GM19025 (cell line): ENCODE results near the gene SECISBP2.

Source experiments
- ATAC-seq: cut with Tn5 transposase; IDR thresholded peaks from one replicate; pipeline ENCODE4 v1.9.1; 2021; ENCODE audit warnings: mild to moderate bottlenecking, low read depth, moderate library complexity; ENCODE audit not compliant: unreplicated experiment

Gene SECISBP2

GRCh38 chr9:89345476-89345875, 27.2 kb downstream of the SECISBP2 start:
- no peak for ATAC-seq

GRCh38 chr9:89346696-89347095, 28.4 kb downstream of the SECISBP2 start:
- ATAC-seq, result no peak

GRCh38 chr9:89347651-89348050, 29.4 kb downstream of the SECISBP2 start:
- no peak for ATAC-seq

GRCh38 chr9:89349607-89350006, 31.3 kb downstream of the SECISBP2 start:
- ATAC-seq, result no peak

- ATAC-seq, result no peak
These were observed 32.8 kb downstream of the SECISBP2 start for GRCh38 chr9:89350988-89351557.

GRCh38 chr9:89351584-89352300, 33.4 kb downstream of the SECISBP2 start:
- ATAC-seq, result no peak

- ATAC-seq, result no peak
These were observed 34.2 kb downstream of the SECISBP2 start for GRCh38 chr9:89352451-89352850.

GRCh38 chr9:89352874-89353649, 34.8 kb downstream of the SECISBP2 start:
- no peak for ATAC-seq

- no peak for ATAC-seq
These were observed 35.7 kb downstream of the SECISBP2 start for GRCh38 chr9:89353989-89354388.

- no peak for ATAC-seq
These were observed 36.2 kb downstream of the SECISBP2 start for GRCh38 chr9:89354471-89354870.

GRCh38 chr9:89356782-89357181, 38.5 kb downstream of the SECISBP2 start:
- ATAC-seq, result no peak

GRCh38 chr9:89357331-89358197, 39.3 kb downstream of the SECISBP2 start:
- ATAC-seq, result no peak

GRCh38 chr9:89358376-89358916, 40.1 kb downstream of the SECISBP2 start:
- no peak for ATAC-seq

- ATAC-seq, result no peak
These were observed 40.7 kb downstream of the SECISBP2 start for GRCh38 chr9:89358985-89359384.

GRCh38 chr9:89359751-89360261, 41.5 kb downstream of the SECISBP2 start:
- no peak for ATAC-seq

- ATAC-seq, result no peak
These were observed 42.2 kb downstream of the SECISBP2 start for GRCh38 chr9:89360465-89360864.

- ATAC-seq, result no peak
These were observed 42.7 kb downstream of the SECISBP2 start for GRCh38 chr9:89361031-89361430.

- ATAC-seq, result no peak
These were observed 43.7 kb downstream of the SECISBP2 start for GRCh38 chr9:89361816-89362646.

- no peak for ATAC-seq
These were observed 44.5 kb downstream of the SECISBP2 start for GRCh38 chr9:89362647-89363310.
